Panc1 (cell line): ENCODE results near the gene HOXA10. TPM values are rescaled to one million over a fixed set of nuclear protein-coding genes. Genes with fewer than 3 reads are reported as not detected.

ENCODE experiments used
- ATAC-seq: fragments of 200-7000 bp; cut with Tn5 transposase; 2 replicates; pipeline ENCODE4 v1.9.1; 2020; ENCODE audit warnings: mild to moderate bottlenecking, moderate library complexity
- BruUV-seq: library from RNA; stranded (reverse); fragments of 400-500 nt; replicated peaks from 2 replicates; lab custom pipeline; 2021; lab: Mats Ljungman, UMichigan
- CTCF ChIA-PET: fragments of 300-600 bp; sonication (Branson Sonifier 250); formaldehyde crosslinking; loops from one replicate; lab custom pipeline; 2022; ENCODE audit warnings: antibody characterized with exemption; lab: Charles Lee
- POLR2A ChIA-PET: fragments of 300-600 bp; sonication (Branson Sonifier 250); formaldehyde crosslinking; loops from one replicate; lab custom pipeline; 2022; ENCODE audit warnings: antibody characterized with exemption; lab: Charles Lee
- DNase-seq: peaks from one replicate; pipeline ENCODE4 v3.0.0-alpha.2; 2010; ENCODE audit warnings: low read depth, low spot score
- H3K27ac ChIP-seq: 2 replicates; pipeline ENCODE4 v1.5.1; 2011; ENCODE audit warnings: mild to moderate bottlenecking, low read length, inconsistent platforms
- H3K27me3 ChIP-seq: fragments of 200-500 bp; sonication (Bioruptor generic); 2 replicates; pipeline ENCODE4 v1.6.0; 2014; ENCODE audit warnings: low read length, inconsistent platforms; ENCODE audit not compliant: control insufficient read depth, insufficient read depth
- H3K36me3 ChIP-seq: fragments of 200-500 bp; sonication (Bioruptor generic); 2 replicates; pipeline ENCODE4 v1.5.1; 2014; ENCODE audit warnings: inconsistent platforms, mild to moderate bottlenecking, low read length, moderate library complexity; ENCODE audit not compliant: control insufficient read depth, insufficient read depth
- H3K4me1 ChIP-seq: 2 replicates; pipeline ENCODE4 v1.5.1; 2011; ENCODE audit warnings: inconsistent platforms, mild to moderate bottlenecking, low read length, moderate library complexity; ENCODE audit not compliant: control insufficient read depth, insufficient read depth
- H3K4me3 ChIP-seq, 2 experiments: 2 replicates each; pipeline ENCODE4 v1.5.1; 2011 to 2012; ENCODE audit warnings: low read depth in 2 of 2, low read length in 2 of 2, mild to moderate bottlenecking in 2 of 2, inconsistent platforms in 1 of 2, moderate library complexity in 1 of 2
- H3K9me3 ChIP-seq: fragments of 200-500 bp; sonication (Bioruptor generic); 2 replicates; pipeline ENCODE4 v1.5.1; 2014; ENCODE audit warnings: low read depth, mild to moderate bottlenecking, inconsistent platforms, low read length, moderate library complexity; ENCODE audit not compliant: control insufficient read depth, insufficient read depth
- POLR2AphosphoS5 ChIP-seq: IDR thresholded peaks from 2 replicates; pipeline ENCODE4 v1.6.1; 2012; ENCODE audit warnings: mild to moderate bottlenecking, low read depth, low read length, moderate library complexity
- SIN3A ChIP-seq: IDR thresholded peaks from 2 replicates; pipeline ENCODE4 v1.6.1; 2012; ENCODE audit warnings: low read depth, mild to moderate bottlenecking, low read length, moderate library complexity, borderline replicate concordance; ENCODE audit not compliant: insufficient read depth
- TCF7L2 ChIP-seq: IDR thresholded peaks from 2 replicates; pipeline ENCODE4 v1.6.1; 2011; ENCODE audit warnings: mild to moderate bottlenecking, low read depth, low read length, inconsistent platforms
- in situ Hi-C: cut with HindIII; loops from 2 replicates; pipeline ENCODE4 v1.10.0; 2016; ENCODE audit warnings: low sequenced_read_pairs, low pct_unique_long_range_greater_than_20kb
- intact Hi-C: fragments of 100-400 bp; cut with micrococcal nuclease; formaldehyde crosslinking; loops from one replicate; pipeline ENCODE4 v1.10.0; 2022; ENCODE audit not compliant: unreplicated experiment
- total RNA-seq: library from RNA; stranded (reverse); gene quantifications from one replicate; pipeline ENCODE4 v1.2.1, GENCODE V29; 2021; ENCODE audit not compliant: unreplicated experiment
- TF ChIP-seq, protein P1 (sequence below): fragments of 450-650 bp; IDR thresholded peaks from 2 replicates; pipeline ENCODE4 v1.5.1; 2017; ENCODE audit warnings: mild to moderate bottlenecking
- TF ChIP-seq, protein P2 (sequence below), 2 experiments: IDR thresholded peaks; 2 replicates each; pipeline ENCODE4 v1.6.1; 2011 to 2012; ENCODE audit warnings: low read depth in 2 of 2, control low read depth in 1 of 2, low read length in 1 of 2, mild to moderate bottlenecking in 1 of 2, moderate library complexity in 1 of 2; ENCODE audit not compliant: insufficient read depth in 1 of 2

The HOXA10 gene
- total RNA-seq, 1 experiment from 2014 or later = 0.41 TPM

DNA sequence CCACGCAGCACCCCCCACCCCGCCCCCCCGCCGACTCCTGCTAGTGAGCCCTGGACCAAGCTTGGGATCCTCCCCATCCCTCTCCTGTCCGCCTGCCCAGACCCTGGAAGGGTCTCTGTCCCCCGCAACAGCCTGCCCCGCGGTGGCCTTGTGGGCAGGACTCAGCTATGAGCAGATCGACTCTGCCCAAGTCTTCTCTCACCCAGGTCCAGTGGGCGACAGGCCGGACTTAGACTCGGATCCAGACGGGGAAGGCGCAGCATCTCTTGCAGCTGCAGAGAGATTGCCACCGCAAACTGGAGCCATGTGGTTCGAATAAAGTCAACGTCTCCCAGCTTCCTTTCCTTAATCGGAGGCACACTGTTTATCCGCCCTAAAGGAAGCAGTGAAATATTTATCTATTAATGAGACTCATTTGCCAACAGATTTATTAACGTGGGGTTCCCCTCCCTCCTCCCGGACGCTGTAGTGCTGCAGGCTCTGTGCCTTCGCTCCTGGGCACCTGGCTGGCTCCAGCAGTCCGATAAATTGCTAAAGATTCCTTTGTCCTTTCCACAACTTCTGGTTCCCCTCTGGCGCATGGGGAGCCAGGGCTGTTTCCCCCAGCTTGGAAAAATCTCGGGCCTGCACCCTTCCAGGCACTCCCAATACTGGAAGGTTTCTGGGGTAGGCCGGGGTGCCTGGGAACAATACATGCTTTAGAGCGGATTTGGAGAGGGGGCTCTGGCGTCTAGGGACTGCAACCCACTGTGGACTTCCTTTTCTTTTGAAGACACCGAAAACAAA, 17.0 kb downstream of the HOXA10 start:
- Histone ChIP-seq H3K4me1 (0 out of 2 replicates have a peak, but pooled peaks cover 3% of the 10 kb centered on the region), H3K4me3 (no peak overlapping the region), H3K9me3 (no peaks in the 10 kb centered on the region), H3K27ac (no peak overlapping the region), H3K36me3 (no peaks in the 10 kb centered on the region; the same call in 1 of the 2 replicates), H3K27me3 (no peaks in the 10 kb centered on the region)
- BruUV-seq = no TSS peak
- CTCF ChIA-PET = interaction anchor here (0.6 kb wide), 2 partner anchors 65 to 301 kb away, joined by 3 to 8 read pairs; no protein-coding TSS in a partner anchor
- no peak for DNase-seq
- TF ChIP-seq, protein P1, sequence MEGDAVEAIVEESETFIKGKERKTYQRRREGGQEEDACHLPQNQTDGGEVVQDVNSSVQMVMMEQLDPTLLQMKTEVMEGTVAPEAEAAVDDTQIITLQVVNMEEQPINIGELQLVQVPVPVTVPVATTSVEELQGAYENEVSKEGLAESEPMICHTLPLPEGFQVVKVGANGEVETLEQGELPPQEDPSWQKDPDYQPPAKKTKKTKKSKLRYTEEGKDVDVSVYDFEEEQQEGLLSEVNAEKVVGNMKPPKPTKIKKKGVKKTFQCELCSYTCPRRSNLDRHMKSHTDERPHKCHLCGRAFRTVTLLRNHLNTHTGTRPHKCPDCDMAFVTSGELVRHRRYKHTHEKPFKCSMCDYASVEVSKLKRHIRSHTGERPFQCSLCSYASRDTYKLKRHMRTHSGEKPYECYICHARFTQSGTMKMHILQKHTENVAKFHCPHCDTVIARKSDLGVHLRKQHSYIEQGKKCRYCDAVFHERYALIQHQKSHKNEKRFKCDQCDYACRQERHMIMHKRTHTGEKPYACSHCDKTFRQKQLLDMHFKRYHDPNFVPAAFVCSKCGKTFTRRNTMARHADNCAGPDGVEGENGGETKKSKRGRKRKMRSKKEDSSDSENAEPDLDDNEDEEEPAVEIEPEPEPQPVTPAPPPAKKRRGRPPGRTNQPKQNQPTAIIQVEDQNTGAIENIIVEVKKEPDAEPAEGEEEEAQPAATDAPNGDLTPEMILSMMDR = no peak
- TF ChIP-seq, protein P2, sequence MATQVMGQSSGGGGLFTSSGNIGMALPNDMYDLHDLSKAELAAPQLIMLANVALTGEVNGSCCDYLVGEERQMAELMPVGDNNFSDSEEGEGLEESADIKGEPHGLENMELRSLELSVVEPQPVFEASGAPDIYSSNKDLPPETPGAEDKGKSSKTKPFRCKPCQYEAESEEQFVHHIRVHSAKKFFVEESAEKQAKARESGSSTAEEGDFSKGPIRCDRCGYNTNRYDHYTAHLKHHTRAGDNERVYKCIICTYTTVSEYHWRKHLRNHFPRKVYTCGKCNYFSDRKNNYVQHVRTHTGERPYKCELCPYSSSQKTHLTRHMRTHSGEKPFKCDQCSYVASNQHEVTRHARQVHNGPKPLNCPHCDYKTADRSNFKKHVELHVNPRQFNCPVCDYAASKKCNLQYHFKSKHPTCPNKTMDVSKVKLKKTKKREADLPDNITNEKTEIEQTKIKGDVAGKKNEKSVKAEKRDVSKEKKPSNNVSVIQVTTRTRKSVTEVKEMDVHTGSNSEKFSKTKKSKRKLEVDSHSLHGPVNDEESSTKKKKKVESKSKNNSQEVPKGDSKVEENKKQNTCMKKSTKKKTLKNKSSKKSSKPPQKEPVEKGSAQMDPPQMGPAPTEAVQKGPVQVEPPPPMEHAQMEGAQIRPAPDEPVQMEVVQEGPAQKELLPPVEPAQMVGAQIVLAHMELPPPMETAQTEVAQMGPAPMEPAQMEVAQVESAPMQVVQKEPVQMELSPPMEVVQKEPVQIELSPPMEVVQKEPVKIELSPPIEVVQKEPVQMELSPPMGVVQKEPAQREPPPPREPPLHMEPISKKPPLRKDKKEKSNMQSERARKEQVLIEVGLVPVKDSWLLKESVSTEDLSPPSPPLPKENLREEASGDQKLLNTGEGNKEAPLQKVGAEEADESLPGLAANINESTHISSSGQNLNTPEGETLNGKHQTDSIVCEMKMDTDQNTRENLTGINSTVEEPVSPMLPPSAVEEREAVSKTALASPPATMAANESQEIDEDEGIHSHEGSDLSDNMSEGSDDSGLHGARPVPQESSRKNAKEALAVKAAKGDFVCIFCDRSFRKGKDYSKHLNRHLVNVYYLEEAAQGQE (IDR thresholded peaks at IDR 0.05; ENCODE audit: insufficient read depth in 1 of 2, low read depth in 2 of 2, low read length in 1 of 2) = no peak
- no peak for TF ChIP-seq TCF7L2
- intact Hi-C loops = no loop called here
- ATAC-seq = no peak
- POLR2A ChIA-PET = no interaction called here
- in situ Hi-C loops = no loop called here

DNA sequence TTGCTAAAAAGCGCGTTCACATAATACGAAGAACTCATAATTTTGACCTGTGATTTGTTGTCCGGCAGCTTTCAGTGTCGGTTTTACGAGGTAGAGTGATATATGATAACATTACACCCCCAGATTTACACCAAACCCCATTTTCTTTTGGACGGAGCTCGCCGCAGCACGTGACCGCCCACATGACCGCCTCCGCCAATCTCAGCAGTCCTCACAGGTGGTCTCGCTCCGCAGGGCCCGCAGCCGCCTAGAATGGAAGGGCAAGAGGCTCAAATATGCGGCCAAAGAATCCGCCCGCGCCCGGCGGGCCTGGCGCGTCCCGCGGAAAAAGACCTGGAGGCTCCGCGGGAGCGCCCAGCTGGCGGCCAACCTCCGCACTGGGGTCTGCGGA, 17.6 kb downstream of the HOXA10 start, which contains the start of gene HOXA7:
Gene HOXA7 (minus strand): TSS at position 168 of the 391 bp plus-strand sequence. CDS start 130 bp downstream, at position 38.
- no peak within 1 kb of the TSS for H3K4me3 ChIP-seq
- TF ChIP-seq TCF7L2 (no peak), POLR2AphosphoS5 (no peak), SIN3A (no peak)
- TF ChIP-seq, protein P2 (IDR thresholded peaks at IDR 0.05; ENCODE audit: insufficient read depth in 1 of 2, low read depth in 2 of 2, low read length in 1 of 2) = no peak
- TF ChIP-seq, protein P1 = no peak
- ChIA-PET POLR2A (no interaction called here), CTCF (interaction anchor here (0.6 kb wide), 2 partner anchors 65 to 300 kb away, joined by 3 to 8 read pairs; no protein-coding TSS in a partner anchor)
- intact Hi-C loops (no loop called here), in situ Hi-C loops (no loop called here)
- peak within 1 kb of the TSS; percentile 45; the same call in 1 of the 2 replicates for H3K27ac ChIP-seq
- BruUV-seq = no TSS peak
- DNase-seq = no peak
- no peaks in the 10 kb centered on the region for H3K9me3 ChIP-seq
- no peaks in the 10 kb centered on the region for H3K27me3 ChIP-seq
- ATAC-seq = no peak
- H3K36me3 ChIP-seq = no peaks in the 10 kb centered on the region; the same call in 1 of the 2 replicates
- H3K4me1 ChIP-seq = 0 out of 2 replicates have a peak, but pooled peaks cover 3% of the 10 kb centered on the region
